HG03571 (cell line): ENCODE measurements around the gene TMEM164.
"Not testable (repeated sequence)": the region's sequence is repeated elsewhere in the genome, so short reads cannot be mapped to it uniquely, and the experiment has no call there.

Experiments used
- ATAC-seq: cut with Tn5 transposase; IDR thresholded peaks from one replicate; pipeline ENCODE4 v1.9.1; 2021; ENCODE audit not compliant: unreplicated experiment

TMEM164 gene

GRCh38 chrX:110002300-110003166 is at the start of gene TMEM164:
Gene TMEM164 (plus strand): TSS chrX:110003114. CDS start chrX:110003775, 661 bp downstream.
- ATAC-seq: peak; percentile 77

DNA sequence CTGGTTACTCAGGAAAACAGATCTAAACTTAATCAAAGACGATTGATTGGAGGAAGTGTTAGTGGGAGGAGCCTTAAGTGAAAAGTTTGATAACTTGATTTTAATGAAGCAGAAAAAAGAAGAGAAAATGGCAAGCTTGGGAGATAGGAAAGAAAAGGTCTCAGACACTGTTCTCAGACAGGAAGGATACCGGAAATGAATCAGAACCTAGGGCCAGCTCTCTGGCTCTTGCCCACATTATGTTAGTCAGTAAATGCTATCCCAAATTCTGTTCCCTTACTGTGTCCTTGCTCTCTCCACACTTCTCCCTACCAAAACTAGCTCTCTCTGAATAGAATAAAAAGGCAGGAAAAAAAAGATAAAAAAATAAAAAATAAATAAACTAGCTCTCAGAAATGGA is 48.6 kb upstream of the TMEM164 start:
- ATAC-seq: no peak

- no peak for ATAC-seq
Observed at GRCh38 chrX:109954955-109955354, 48.0 kb upstream of the TMEM164 start.

DNA sequence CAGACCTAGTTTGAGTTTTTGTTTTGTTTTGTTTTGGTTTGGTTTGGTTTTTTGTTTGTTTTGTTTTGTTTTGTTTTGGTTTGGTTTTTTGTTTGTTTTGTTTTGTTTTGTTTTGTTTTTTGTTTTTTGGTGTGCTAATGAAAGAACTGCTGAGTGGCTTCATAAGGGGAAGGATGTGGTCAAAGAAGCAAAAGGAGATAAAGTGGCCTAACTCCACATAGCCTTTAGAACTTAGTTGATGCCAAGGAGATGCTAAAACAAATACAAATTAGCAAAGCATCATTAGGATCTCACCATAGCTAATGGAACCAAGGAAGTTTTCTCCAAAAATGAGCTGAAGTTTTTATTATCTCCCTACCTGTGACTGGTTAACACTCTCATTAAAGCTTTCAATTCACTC is 44.6 kb upstream of the TMEM164 start:
- no peak for ATAC-seq

GRCh38 chrX:109959356-109959871 is 43.5 kb upstream of the TMEM164 start:
- ATAC-seq: no peak

DNA sequence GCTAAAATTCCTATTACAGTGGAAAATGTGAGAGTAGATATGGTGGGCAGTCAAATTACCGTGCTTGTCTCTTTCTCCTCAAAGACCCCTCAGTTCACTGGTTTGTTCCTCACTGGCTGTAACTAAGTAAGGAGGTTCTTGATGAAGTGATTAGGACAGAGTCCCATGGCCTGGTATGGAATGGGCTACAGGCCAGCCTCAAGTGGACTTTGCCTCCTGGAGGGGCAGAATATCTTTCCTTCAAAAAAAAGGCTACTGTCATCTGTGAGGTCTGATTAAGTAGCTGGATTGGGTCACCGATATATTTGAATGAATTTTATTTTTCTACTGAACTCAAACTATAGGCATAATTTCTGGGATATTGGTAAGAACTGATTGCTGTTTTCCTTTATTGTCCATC is 38.5 kb upstream of the TMEM164 start:
- ATAC-seq: no peak

DNA sequence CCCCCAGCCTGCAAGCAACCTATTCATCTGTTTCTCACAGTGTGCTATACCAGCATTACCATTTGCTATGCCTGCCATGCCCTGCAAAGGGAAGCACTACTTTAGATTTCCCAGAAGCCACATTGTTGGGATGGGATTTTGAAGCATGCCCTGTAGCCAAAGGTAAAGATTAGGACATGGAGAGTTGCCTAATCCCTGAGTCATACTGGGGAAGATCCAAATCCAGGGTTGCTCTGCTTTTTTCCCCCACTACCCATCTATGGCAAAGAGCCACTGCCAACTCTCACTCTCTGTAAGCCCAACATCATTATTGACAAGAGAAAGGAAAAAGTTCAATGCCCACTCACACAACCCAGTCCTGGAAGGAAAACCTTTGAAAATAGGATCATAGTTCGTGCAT is 36.7 kb upstream of the TMEM164 start:
- ATAC-seq: no peak

- no peak for ATAC-seq
Observed at GRCh38 chrX:109967156-109967555, 35.8 kb upstream of the TMEM164 start.

DNA sequence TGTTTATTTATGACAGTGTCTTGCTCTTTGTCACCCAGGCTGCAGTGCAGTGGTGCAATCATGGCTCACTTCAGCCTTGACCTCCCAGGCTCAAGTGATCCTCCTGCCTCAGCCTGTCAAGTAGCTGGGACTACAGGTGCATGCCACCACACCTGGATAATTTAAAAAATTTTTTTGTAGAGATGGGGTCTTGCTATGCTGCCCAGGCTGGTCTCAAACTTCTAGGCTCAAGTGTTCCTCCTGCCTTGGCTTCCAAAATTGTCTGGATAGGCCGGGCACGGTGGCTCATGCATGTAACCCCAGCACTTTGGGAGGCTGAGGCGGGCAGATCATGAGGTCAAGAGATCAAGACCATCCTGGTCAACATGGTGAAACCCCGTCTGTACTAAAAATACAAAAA is 32.1 kb upstream of the TMEM164 start:
- ATAC-seq: not testable (repeated sequence)

DNA sequence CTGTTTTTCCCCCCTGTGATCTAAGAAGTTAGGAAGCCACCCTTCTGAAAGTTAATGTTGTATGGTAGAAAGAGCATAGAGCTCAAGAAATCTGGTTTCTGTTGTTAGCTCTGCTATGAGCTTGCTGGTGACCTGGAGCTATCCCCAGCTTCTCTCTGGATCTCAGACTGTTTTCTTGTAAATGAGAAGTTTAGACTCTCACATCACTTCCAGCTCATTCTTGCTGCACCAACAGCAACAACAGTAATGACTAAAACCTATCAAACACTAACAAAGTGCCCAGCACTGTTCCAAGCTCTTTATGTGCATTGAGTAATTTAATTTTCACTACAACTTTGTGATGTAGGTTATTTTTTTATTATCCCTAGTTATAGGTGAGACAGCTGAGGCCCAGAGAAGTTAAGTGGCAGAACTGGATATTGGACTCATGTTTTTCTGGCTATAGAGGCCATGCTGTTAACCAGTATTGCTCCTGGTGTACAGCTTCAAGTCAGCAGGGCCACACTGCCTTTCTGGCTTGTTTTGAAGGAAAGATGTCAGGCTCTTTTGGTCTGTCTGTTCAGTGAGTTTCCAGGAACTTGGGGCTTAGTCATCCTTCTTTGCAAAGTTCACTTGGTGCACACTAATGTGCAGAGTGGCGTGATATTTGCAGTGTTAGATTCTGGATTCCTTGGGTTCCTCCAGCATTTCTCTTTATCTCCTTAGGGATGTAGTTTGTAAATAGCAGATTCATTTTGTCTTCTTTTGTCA is 27.8 kb upstream of the TMEM164 start:
- no peak for ATAC-seq

GRCh38 chrX:109985210-109985609 is 17.7 kb upstream of the TMEM164 start:
- not testable (repeated sequence) for ATAC-seq

GRCh38 chrX:109987884-109988283 is 15.0 kb upstream of the TMEM164 start:
- ATAC-seq: no peak

GRCh38 chrX:109990582-109991276 is 12.2 kb upstream of the TMEM164 start:
- ATAC-seq: no peak

DNA sequence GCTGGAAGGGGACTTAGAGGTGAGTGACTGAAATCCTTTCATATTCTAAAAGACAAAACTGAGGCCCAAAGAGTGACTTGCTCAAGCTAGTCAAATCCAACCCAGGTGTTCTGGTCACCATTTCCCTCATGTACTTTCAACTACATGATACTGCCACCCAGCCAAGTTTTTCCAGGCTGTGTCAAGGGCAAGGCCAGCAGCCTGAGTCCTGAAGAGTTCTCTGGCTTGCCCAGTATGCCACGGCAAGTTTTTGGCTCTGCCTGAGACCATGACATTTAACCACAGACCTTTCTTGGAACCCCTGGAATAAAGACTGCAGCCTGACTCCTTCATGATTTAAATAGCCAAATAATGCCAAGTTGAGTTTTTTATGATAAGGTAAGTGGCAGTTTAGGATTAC is 10.7 kb upstream of the TMEM164 start:
- no peak for ATAC-seq

DNA sequence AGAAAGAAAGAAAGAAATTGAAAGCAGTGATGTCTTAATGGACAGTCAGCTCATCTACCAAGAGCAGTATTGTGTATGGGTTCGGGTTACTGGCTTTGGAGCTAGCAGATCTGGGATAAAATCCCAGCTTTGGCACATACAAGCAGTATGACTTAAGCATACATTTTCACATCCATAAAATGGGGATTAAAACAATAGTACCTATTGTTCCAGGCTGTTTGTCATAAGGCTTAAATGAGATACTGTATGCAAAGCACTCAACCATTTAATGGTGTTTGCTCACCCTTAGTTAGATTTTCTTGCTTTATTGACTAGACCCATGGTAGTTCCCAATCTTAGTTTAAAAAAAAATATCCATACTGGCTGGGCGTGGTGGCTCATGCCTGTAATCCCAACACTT is 7.8 kb upstream of the TMEM164 start:
- ATAC-seq: no peak

- ATAC-seq: no peak
Observed at GRCh38 chrX:109997786-109998452, 5.0 kb upstream of the TMEM164 start.

- no peak for ATAC-seq
Observed at GRCh38 chrX:110000000-110000399, 2.9 kb upstream of the TMEM164 start.

DNA sequence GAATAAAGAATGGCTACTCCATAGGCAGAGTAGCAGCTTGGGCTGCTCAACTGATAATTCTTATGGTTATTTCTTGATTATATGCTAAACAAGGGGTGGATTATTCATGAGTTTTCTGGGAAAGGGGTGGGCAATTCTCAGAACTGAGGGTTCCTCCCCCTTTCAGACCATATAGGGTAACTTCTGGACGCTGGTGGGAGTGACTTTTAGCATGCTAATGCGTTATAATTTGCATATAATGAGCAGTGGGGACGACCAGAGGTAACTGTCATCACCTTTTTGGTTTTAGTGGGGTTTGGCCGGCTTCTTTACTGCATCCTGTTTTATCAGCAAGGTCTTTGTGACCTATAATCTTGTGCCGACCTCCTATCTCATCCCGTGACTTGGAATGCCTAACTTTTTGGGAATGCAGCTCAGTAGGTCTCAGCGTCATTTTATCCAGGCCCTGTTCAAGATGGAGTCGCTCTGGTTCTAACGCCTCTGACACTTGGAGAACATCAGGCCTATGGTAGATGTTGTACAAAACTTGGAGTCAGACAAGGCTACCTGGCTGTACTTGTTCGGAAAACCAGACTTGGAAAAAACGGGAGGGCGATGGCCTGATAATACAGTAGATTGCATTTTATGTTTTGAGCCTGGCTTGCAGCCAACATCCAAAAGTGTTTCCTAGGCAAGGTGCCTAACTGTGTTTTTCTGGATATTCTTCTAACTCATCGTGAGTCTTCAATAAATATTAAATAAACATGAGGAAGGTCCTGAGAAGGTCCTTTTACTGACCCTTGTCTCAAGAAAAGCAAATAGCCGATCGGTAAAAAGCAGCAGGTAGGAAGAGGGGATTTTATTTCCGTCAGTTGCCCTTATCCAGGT is 1.8 kb upstream of the TMEM164 start:
- no peak for ATAC-seq

- no peak for ATAC-seq
Observed at GRCh38 chrX:110001740-110002299, 1.1 kb upstream of the TMEM164 start.
